Globus pallidus (tissue), 1 donor: ENCODE results near the gene GOLGA3.
A peak's percentile ranks its signal among the peaks of the same experiment; 100 is the strongest.
"Not testable (repeated sequence)": the region's sequence is repeated elsewhere in the genome, so short reads cannot be mapped to it uniquely, and the experiment has no call there.

ENCODE experiments used
- DNase-seq: peaks from one replicate; pipeline ENCODE4 v3.0.0-alpha.2; 2015; ENCODE audit warnings: low spot score

GOLGA3 gene

DNA sequence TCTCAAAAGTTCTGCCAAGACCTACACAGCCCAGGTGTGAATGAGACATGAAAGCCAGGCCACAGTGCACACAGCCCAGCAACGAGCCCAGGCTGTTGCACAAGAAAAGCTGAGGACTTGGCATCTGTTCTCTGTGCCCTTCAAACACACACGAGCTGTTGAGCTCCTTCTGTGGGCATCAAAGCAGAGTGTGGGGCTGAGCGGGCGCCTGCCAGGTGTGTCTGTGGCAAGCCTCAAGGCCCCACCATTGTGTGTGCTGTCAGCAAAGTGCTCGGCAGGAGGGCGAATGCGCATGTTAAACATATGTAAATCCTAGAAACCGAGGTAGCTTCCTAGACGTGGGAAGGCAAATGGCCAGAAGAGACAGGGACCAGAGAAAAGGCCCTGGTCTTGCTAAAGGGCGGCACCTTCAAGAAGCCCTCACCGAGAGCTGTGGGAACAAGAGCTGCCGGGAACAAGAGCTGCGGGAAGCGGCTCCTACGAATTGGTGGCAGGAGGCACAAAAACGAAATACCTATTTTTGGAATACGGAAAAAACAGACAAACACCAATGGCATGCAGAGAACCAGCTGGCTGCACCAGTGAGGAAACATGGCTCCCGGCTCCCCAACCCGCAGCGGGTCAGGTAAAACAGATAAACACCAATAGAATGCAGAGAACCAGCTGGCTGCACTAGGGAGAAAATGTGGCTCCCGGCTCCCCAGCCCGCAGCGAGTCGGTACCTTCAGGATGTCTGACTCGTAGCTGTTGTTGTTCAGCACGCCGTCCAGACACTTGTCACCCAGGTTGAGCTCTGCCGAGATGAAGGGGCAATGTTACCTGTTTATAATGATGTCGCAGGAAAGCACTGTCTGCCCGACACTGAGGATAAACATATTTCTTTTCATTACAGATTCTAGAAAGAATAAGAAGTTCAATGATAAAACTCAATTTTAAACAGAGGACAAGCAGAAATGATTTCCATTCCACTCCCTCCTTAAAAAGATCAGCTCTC, 19.0 kb upstream of the GOLGA3 start:
- DNase-seq: no peak

DNA sequence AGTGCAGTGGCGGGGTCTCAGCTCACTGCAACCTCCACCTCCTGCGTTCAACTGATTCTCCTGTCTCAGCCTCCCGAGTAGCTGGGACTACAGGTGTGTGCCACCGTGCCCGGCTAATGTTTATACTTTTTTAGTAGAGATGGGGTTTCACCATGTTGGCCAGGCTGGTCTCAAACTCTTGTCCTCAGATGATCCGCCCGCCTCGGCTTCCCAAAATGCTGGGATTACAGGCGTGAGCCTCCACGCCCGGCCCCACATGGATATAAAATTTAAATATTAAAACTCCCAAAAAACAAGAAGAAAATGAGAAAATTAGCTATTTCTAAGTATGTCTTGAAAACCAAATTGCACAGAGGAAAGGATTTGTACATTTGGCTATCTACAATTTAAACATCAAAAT, 16.0 kb upstream of the GOLGA3 start:
- not testable (repeated sequence) for DNase-seq

DNA sequence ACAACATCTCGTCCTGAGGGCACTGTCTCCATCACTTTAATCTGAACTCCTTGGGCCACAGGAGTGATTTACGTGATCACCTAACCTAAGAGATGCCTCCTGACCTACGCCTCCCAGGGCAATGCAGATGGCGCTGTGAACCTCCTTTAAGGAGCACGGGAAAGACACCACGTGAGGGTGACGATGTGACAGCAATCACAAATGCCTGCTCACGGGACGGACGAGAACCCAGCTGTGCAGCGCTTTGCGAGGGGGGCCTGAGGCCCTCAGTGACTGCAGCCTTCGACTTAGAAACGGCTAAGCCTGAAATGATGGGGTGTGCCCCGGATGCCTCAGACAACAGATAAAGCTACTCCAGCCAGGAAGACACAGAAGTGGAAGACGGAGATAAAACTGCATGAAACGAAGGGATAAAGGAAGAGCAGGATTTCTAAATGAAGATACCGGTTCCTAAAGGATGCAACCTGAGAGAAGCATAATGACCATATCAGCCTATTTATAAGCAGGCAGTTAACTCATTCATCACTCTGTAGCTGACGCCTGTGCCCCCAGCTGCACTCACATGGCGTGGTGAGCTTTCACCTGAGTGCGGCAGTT, 13.9 kb upstream of the GOLGA3 start:
- no peak for DNase-seq

DNA sequence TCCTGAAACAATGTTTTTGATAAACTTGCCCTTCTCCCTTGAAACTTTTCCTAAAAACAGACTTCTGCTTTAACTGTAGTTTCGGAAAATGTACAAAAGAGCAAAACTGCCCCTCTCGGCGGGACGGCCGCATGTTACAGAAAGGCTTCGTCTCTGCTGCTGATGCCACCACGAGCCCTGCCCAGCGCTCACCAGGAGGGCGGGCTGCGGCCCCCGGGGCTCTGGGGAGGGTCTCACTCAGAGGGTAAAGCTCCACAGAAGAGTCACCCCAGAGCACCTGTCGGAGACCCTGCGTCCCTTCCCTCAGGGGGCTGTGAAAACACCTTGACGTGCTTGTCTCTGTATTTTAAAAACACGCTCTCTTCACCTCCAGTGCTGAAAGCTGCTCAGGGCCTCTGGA, 12.5 kb upstream of the GOLGA3 start:
- no peak for DNase-seq

DNA sequence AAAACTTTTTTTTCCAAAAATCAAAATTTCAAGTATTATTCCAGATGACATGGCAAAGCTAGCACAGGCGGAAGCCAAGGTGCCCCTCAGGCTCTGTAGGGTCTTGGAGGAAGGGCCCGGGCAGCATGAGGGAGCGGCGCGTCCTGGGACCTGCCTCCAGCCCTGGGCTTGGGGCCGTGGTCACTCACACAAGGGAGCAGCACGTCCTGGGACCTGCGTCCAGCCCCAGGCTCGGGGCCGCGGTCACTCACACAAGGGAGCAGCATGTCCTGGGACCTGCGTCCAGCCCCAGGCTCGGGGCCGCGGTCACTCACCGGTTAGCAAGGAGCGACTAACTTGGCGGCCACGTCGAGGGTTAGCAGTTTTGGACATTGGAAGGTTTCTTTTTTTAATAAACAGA, 11.9 kb upstream of the GOLGA3 start:
- no peak for DNase-seq

DNA sequence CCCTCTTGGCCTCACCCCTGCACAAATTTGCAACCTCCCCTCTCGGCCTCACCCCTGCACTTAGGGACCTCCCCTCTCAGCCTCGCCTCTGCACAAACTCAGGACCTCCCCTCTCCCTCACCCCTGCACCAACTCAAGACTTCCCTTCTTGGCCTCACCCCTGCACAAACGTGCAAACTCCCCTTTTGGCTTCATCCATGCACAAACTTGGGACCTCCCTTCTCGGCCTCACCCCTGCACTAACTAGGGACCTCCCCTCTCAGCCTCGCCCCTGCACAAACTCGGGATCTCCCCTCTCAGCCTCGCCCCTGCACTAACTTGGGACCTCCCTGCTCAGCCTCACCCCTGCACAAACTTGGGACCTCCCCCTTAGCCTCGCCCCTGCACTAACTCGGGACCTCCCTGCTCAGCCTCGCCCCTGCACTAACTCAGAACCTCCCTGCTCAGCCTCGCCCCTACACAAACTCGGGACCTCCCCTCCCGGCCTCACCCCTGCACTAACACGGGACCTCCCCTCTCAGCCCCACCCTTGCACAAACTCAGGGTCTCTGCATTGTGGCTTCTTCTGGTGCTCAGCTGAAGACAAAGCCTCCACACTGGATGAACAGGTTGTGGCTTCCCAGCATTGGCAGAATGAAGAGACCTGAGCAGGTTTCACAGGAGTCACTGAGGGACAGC, 11.0 kb upstream of the GOLGA3 start:
- no peak for DNase-seq

DNA sequence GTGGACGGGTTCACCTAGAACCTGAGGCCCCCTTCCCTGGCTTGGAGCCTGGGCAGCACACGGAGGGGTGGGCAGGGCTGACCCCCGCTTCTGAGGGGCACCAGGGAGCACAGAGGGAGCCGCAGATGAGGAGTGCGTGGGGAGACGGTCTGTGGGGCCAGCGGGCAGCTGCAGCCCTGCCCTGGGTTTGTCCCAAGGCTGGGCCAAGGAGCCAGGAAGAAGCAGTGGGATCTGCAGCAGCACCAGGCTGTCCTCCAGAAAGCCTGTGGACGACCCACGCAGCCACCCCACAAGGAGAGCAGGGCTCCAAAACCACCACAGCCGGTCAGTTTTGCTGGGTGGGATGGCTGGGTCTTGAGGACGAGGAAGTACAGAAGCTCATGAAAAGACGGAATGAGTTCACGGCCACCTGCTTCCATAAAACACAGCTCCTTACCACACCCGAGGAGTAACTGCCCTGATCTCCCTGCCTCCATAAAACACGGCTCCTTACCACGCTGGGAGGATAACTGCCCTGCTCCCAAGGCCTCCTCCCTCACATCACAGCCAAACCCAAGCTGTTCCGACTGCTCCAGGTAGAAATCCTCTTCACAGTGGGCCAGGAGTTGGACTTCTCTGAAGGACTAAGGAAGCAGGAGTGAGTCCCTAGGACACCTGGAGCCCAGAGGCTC, 9.9 kb upstream of the GOLGA3 start:
- no peak for DNase-seq

DNA sequence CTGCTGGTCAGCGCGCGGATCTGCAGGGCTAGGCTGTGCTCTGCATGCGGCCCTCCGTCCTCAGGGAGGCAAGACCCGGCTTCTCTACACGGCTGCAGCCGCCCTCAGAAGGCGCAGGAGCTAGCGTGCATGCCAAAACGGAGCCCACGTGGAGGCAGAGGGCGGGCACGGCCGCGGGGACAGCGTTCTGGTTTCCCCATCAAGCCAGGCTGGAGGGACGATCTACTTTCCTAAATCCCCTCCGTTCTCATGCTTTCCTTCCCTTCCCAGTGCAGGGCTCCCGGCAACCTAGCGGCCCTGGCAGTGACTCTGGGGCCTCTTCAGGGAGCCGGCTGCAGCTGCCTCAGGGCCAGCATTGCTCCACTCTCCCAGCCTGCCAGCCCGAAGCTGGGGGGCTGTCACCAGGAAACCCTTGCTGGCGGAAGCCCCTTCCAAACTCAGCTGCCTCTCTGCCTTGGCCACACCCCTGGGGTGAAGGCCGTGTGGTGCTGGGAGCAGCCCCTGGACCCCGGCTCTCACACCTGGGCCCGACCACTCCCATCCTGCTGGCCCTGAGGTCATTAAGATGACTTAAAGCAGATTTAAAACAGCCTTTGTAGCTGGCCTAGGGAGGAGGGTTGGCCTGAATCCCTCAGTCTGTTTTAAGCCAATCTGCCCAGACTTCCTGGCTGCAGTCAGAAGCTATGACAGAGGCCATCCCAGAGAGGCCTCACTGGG, 9.2 kb upstream of the GOLGA3 start:
- DNase-seq: no peak

DNA sequence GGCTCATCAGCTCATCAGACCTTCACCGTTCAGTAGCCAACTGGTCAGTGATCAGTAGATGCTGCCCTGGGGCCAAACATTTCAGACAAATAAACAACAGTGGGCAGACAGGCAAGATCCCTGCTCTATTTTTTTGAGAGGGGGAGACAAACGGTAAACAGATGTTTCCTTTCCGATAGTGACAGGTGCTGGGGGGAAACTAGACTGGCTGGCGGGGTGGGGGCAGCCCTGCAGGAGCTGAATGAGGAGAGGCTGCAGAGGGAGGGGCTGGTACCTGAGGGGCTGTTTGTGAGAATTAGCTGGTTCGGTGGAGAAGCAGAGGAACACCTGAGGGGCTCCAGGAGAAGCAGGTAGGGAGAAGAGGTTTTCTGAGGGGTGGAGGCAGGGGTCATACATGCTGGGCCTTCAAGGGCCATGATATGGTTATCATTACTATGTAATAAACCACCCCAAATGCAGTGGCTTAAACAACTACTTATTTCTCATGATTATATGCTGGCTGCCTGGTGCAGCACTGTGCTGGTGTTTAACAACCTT, 8.2 kb upstream of the GOLGA3 start:
- no peak for DNase-seq

DNA sequence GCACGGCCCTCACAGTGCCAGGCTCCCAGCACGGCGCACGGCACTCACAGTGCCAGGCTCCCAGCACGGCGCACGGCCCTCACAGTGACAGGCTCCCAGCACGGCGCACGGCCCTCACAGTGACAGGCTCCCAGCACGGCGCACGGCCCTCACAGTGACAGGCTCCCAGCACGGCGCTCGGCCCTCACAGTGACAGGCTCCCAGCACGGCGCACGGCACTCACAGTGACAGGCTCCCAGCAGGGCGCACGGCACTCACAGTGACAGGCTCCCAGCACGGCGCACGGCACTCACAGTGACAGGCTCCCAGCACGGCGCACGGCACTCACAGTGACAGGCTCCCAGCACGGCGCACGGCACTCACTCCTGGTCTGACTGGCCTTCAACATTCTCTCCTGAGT, 7.6 kb upstream of the GOLGA3 start:
- not testable (repeated sequence) for DNase-seq

DNA sequence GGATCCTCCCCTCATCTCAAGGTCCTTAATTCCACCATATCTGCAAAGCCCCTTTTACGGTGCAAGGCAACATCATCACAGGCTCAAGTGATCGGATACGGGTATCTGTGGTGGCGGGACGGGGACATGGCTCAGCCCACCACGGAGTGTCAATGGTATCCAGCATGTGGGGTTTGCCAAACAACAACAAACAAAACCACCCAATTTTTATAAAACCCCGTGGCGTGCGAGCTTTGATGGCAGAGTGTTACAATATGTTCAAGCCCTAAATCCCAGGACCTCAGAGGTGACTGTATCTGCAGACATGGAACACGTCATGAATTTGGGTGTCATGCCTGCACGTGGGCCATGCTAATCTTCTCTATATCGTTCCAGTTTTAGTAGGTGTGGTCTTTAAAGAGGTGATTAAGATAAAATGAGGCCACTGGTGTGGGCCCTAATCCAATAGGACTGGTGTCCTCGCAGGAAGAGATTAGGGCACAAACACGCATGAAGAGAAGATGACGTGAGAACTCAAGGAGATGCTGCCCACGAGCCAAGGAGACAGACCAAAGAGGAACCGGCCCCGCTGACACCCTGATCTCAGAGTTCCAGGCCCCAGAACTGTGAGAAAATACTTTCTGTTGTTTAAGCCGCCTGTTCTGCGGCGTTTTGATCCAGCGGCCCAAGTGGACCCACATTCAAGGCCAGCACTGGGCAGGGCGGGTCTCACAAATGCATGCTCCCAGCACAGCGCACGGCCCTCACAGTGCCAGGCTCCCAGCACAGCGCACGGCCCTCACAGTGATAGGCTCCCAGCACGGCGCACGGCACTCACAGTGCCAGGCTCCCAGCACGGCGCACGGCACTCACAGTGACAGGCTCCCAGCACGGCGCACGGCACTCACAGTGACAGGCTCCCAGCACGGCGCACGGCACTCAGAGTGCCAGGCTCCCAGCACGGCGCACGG, 6.7 kb upstream of the GOLGA3 start:
- DNase-seq: no peak

DNA sequence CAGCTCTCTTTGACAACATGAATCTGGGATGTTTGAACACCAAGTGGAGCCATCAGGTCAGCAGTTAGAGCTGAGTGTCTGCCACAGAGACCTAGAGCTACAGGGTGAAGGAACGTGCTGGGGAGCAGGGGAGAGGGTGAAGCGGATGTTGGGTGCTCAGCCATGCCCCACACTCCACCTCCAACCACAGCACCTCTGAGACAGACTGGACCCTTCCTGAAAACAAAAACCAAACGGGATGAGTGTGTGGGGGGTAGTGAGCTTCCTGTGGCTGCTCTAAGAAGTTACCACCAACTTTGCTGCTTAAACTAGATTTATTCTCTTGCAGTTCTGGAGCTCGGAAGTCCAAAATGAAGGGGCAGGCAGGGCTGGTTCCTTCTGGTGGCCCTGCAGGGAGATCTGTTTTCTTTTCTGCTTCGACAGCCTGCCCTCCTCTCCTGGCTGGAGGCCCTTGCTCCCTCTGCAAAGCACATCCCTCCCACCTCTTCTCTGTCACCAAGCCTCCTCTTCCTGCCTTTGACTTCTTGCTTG, 5.6 kb upstream of the GOLGA3 start:
- no peak for DNase-seq

DNA sequence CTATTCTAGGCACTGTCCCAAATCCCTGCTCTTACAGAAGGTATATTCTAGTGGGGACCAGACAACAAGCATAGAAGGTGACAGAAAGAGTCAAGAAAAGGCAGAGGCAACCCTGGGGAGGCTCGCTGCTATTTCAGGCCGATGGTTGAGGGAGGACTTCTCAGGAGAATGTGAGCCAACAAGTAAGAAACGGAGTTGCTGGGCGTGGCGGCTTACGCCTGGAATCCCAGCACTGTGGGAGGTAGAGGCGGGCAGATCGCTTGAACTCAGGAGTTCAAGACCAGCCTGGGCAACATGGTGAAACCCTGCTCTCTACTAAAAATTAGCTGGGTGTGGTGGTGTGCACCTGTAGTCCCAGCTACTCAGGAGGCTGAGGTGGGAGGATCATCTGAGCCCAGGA, 4.7 kb upstream of the GOLGA3 start:
- DNase-seq: no peak

DNA sequence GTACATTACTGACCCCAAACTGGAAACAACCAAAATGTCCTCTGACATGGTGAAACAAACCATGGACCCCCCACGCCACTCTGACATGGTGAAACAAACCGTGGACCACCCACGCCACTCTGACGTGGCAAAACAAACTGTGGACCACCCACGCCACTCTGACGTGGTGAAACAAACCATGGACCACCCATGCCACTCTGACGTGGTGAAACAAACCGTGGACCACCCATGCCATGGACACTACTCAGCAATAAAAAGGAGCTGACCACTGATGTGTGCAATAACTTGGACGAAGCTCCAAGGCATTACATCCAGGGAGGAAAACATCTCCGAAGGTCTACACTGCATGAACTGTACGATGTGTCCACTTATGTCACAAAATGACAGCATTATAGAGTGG, 3.1 kb upstream of the GOLGA3 start:
- no peak for DNase-seq

DNA sequence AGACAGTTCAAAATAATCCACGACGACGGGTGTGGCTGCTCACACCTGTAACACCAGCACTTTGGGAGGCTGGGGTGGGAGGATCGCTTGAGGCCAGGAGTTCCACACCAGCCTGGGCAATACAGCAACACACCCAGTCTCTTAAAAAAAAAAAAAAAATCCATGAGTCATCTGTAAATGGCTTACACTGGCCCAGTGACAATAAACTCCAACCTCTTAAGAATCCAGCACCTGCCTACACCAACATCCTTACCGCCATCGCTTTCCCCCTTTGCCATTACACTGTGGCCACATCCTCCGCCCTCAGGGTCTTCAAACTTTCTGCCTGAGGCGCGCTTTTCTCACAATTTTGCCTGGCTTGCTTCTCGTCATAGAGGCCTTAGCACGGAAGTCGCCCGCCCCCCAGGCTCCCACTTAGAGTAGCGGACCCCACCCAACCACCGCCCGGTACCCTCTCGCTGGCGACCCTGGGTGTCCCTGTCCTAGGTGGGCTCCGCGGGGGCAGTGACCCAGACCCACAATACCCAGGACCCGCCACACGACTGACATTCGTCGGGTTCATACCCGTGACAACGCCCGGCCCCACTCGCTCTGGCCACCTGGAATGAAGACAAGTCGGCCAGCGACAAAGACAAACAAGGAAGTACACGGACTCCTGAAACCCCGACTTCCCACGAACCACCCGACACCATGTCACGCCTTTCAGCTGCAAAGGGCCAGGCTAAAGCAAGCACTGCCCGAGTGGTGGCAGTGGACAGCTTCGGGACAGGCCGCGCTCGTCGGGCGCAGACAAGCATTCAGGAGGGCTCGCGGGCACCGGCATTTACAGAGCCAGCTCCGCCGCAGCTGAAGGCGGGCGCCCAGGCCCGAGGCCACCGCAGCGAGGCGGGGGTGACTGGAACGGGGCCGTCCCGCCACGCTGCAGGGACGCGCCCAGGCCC, 636 bp downstream of the GOLGA3 start:
- peak; percentile 10 for DNase-seq

DNA sequence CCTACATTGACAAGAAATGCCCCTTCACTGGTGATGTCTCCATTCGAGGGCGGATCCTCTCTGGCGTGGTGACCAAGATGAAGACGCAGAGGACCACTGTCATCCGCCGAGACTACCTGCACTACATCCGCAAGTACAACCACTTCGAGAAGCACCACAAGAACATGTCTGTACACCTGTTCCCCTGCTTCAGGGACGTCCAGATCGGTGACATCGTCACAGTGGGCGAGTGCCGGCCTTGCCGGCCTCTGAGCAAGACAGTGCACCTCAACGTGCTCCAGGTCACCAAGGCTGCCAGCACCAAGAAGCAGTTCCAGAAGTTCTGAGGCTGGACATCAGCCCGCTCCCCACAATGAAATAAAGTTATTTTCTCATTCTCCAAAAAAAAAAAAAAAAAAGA, 2.8 kb downstream of the GOLGA3 start:
- no peak for DNase-seq

DNA sequence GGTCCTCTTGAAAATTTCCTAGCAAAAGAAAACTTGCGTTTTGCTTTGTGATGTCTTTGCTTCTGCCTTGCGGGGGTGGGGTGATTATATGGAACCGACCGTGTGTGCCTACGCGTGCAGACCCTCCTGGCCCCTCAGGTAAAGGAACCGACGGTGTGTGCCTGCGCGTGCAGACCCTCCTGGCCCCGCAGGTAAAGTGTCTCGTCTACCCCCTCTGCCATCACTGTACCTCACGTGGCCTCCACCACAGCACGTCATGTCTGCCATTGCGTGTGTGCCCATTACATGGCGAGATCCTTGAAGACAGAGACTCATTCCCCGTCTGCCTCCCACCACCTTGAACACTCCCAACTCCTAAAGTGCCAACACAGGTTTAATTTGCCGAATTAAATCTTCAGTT, 3.6 kb downstream of the GOLGA3 start:
- DNase-seq: no peak

DNA sequence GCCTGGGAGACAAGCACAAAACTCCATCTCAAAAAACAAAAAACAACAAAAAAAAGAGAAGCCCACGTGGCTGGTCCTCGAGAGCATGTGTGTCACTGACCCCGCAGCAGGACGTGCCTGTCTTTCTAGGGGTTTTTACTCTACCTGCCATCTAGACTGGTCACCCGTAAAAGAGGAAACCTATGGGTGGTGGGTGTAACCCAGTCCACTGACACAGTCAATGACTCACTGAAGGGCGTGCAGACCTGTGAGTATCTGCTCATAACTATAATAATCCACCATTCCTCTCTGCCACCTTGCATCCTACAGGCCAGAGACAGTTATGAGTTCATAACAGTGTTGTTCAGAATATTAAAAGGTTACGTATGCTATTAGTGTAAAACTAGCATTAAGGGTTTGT, 4.6 kb downstream of the GOLGA3 start:
- DNase-seq: no peak

DNA sequence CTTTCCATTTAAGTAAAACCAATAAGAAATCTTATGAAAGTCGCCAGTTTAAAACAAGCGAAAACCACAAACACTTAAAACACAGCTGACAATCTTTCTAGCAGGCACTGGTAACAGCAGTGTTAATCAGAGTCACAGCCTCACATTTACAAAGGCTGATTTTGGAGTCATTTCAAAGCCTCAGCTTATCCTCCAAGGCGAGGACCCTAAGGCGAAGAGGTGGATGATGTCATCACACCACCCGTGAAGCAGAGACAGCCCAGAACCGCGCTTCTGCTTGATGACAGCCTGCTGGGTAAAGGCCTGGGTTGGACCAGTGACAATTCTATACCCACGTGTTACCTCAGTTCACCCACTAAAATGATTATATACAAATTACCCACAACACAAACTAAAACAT, 10.1 kb downstream of the GOLGA3 start:
- DNase-seq: no peak
